ENCODE results near the gene HIPK2.

Gene HIPK2

DNA sequence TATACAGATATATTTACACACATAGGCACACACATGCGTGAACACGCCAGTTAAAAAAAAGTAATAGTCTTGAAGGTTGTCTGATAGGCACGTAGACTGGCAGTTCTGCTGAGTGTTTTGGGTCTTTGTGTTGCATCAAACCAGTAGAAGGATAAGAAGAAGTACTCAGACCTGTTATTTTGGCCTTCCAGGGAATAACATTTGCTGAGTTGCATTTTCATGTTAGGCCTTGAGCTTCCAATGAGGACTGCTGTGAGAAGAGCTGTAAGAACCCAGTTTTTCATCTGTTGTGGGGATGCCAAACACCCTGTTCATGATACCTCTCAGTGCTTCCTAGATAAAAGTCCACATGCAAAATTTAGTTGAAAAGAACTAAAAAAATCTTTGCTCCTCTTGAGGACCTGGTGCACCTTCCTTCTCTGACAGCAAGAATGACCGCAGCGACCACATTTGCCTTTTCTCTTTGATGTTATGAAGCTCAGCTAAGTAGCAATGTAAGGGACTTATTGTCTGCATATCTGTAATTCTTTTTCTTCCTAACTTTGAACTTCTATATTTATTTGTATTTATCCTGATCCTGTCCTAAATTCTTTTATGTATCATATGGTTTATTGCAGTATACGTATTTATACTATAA, 27.2 kb downstream of the HIPK2 start:
- no peak for DNase-seq

DNA sequence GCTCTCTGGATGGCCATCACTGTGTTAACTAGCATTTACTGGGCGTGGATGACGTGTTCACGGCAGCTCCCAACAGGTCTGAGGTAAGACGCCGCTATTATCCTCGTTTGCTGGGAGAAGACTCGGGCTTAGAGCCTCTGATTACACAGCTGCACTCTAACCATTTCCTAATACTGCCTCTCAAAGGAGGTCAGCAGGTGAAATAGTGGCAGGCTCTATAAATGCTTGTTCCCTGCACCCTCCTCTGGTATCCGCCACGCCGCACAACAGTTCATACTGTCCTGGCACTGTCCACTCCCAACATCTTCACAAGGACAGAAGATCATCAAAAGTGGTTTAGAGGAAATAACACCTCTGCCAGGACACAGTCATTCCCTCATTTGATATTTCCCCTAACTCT, 28.3 kb downstream of the HIPK2 start:
- no peak for DNase-seq

DNA sequence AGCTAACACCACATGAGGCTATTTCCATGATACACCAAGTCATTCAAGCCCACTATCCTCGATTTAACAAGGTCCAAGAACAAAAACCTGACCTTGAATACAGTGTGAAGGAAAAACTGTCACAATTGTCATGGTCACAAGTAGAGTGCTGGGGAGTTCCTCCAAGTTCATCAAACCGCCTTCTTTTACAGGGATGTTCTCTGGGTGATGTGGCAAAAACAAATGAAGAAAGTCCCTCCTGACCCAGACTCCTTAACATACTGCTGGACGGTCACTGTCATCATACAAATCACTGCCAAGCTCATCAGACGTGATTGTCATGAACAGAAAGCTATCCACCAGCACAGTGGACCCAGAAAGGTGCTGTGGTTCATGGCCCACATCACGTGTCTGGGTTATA, 28.9 kb downstream of the HIPK2 start:
- DNase-seq: no peak

DNA sequence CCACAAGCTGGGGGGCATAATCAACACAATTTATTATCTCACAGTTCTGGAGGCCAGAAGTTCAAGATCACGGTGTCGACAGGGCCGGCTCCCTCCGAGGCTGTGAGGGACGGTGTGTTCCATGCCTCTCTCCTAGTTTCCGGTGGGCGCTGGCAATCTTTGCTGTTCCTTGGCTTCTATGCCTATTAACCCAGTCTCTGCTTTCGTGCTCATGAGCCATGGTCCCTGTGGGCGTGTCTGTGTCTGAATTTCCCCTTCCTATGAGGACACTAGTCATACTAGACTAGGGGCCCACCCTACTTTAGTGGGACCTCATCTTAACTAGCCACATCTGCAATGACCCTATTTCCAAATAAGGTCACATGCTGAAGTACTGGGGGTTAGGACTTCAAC, 29.4 kb downstream of the HIPK2 start:
- DNase-seq: no peak

DNA sequence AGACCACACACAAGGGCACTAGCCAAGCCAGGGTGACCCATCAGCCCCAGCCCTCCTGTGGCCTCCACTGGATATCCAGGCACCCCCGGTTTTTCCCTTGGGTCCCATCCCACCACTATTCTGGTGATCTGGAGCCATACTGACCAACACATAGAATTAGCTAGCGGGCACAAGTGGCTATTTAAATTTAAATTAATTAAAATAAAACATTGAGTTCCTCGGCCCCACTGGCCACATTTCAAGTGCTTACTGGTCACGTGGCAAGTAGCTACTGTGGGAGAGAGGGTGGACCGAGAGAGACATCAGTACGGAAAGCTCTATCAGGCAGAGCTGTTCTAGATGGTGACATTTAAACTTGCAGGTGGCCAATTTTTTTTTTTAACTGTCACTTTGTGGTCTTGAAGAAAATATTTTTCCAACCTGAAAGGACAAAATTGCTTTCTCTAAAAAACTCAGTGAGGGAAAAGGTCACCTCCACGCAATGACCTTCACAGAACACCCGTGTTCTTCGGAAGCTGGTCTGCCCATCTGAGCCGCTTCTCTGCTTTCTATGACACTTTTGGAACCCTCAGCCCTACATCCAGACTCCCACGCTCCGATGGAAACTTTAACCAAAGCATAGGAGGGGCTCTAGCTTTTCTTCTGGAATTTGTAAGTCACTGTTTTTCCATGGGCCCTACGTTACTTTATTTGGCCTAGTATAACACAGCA, 30.0 kb downstream of the HIPK2 start:
- no peak for DNase-seq

DNA sequence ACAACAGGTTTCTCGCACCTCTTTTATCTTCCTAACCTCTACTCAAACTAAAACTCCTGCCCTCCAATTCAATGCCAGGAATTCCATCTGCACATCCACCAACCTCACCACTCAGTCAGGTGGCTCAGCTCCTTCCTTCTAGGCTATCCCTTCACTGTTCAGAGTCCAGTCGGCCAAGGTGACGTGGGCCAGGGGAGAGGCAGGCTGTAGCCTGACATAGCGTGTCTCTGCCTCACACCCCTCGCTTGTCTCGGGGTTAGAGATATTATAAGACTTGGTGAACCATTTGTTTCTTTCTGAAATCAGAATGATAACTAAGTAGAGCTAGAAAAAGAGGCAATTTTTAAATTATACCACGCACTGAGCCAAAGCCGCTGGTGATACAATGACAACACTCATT, 31.1 kb downstream of the HIPK2 start:
- DNase-seq: no peak

DNA sequence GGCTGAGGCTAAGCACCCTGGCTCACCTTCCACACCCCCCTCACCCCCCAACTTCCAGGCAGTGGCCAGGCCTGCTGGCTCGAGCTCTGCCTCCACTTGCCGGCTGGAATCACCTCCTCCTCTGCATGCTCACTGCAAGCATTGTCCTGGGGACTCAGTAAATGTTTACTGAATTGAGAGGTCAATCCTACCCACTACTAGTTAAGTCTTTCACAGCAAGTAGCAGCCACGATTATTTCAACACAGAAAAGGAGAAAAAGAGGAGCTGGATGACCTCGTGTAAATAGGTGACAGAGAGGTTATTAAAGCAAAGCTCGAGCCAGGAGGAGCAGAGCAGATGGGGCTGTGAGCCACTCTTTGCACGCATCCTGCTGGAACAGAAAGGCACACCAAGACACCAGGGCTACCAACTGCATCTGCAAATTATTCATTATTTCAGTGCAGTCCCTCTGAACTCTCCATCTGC, 32.1 kb downstream of the HIPK2 start:
- DNase-seq: no peak

DNA sequence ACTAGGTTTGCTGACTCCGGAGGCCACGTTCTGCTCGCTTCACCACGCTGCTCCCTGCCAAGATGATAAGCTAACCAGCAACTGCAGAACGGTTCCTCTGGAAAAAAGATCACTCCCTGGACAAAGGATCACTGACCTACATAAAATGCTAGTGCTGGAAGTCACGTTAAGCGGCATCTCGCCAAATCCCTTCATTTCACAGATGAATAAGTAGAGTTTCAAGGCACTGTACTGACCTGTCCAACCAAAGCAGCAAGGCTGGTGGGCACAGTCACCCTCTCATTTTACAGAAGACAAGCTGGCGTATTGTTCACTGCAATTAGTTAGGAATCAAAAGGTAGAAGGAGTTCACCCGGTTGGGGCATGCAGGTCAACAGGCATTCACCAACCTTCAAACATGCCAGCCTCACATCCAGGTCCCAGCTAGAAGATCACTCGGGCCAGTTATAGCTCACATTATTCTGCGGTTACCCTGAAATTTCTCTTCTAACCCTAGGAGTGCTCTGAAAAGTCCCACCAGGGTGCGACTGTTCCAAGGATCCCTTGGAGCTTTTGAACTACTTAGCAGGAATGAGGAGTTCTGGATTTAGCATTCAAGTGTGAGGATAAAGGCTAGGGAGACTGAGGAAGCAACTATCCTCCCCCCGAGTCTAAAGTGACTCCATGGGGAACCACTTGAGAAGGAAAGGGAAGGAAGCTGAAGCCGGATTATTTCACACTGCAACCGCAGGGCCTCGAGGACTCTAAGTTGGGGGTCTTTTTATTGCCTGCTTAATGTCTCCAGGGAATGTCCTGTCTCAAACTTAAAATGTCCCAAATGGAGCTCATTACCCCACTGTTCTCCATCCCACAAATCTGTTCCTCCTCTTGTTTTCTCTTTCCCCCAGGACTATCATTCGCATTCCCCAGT, 32.8 kb downstream of the HIPK2 start:
- DNase-seq: no peak

DNA sequence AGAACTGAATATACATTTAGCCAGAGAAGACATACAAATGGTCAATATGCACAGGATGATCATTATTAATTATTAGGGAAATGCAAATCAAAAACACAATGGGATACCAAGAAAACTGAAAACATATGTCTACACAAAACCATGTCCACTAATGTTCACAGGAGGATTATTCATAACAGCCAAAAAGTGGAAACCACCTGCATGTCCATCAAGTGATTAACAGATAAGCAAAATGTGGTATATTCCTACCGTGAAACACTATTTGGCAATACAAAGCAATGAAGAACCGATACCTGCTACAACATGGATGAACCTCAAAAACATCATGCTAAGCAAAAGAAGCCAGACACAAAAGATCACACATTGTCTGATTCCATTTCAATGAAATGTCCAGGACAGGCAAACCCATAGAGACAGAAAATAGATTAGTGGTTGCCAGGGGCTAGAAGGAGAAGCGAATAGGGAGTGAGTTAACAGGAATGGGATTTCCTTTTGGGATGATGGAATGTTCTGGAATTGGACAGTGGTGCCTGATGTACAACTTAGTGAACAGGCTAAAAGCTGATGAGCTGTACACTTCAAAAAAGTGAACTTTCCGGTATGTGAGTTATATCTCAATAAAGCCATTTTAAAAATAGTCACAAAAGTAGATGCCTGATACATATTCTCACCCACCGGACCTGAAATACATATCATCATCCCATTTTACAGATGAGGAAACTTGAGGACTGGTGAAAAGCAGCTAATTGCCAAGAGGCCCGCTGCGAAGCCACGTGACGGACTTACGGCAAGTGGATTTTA, 33.6 kb downstream of the HIPK2 start:
- no peak for DNase-seq

DNA sequence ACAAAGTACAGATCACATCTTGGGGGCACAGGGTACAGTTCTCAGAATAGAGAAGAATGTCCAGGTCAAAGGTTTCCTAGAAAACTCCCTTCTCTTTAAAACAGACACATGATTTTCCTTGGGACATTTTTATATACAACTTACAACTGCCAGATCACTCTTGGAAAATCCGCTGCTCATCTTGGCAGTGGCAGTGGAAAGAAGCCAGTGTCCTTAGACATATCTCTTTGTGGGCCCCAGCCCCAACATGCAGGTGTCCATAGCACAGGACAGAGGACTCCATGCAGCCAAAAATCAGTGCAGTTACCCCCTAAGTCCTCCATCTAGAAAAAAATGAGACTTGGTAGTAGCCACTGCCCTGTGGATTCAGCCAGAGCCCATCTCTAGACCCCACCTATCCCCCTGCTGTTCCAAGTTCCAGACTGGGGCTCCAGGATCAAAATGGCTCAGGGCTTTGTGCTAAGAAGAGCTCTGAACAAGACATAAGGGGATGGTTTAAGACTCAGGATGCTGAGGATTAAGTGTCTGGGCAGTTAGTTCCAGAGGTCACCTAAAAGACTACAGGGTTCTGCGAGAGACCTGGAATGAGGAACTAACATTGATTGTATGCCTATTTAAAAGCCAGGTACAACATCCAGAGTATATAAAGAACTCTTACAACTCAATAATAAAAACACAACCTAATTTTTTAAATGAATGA, 34.4 kb downstream of the HIPK2 start:
- no peak for DNase-seq

DNA sequence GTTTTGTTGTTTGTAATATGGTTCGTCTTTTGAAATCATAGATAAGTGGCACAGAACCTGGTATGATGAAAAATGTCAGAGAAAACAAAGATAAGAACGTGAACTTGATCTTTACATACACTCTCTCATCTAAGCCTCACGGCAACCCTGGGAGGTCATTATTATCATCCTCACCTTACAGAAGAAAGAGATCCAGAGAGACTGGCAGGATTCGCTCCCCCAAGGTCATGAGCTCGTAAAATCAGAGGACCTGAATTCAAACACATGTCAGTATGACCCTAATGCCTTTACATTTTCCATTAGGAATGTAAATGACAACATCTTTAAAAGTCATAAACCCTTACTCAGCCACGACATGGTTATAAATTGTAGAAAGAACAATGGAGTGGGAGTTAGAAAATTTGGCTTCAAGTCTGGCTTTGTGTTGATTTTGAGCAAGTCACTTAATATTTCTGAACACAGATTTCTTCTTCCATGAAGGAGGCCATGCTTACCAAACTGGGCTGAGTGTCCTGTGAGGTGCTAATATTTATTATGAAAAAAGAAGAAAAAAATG, 35.9 kb downstream of the HIPK2 start:
- no peak for DNase-seq

DNA sequence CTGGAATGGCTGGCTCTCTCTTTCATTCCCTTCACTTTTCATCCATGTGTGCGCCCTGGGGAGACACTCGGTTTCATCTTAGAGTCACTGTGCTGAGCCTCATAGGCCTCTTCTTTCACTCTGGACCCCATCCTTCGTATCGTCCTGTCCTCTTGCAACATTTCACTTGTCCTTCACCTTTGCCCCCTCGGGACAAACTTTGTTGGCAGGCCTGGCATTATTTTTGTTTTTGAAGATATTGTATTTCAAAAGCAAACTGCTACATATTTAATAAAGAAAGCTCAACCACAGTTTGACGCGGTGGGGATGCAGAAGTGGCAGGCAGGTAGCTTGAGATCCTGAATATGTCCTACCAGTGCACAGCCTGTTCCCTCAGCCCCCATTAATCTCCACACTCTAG, 36.6 kb downstream of the HIPK2 start:
- DNase-seq: no peak

DNA sequence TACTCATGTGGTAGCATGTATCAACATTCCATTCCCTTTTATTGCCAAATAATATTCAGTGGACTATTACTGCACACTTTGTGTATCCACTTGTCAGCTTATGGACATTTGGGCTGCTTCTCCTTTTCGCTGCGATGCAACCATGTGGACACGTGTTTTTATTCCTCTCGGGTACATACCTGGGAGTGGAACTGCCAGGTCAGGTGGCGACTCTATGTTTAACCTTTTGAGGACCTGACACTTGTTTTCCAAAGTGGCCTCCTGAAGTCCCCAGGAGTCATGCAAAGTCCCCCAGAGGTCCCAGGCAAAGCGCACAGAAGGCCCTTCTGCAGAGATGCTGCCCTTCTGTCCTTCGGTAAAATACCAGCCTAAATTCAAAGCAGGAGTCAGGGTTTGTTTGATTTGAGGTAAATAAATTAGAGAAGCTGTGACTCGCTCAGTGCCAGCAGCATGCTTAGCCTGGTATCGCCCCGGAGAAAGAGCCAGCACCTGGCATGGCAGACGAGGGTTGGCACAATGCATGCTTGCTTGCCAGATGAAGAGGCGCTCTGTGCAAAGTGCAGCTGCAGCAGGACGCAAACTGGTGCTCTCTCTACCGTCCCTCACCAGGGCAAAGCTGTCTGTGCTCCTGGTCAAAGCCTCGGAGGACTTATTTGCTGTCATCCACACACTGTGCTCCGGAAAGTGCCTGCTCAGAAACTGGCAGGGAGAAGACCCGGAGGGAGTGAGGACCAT, 37.8 kb downstream of the HIPK2 start:
- DNase-seq: no peak

DNA sequence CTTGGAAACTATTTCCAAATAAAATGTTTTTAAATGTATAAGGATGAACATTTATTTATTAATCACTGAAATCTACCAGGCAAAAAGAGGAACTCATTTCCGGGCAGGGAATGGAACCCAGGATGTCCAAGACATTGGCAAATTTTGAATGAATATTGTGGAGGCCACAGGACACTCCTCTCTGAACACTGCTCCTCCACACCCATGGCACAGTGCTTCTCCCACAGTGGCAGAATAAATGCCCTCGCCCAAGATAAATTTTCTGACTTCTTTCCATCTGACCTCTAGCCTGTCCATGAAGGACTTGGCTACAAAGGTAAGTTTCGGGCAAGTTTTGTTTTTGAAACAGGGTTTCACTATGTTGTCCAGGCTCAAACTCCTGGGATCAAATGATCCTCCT, 39.0 kb downstream of the HIPK2 start:
- no peak for DNase-seq

DNA sequence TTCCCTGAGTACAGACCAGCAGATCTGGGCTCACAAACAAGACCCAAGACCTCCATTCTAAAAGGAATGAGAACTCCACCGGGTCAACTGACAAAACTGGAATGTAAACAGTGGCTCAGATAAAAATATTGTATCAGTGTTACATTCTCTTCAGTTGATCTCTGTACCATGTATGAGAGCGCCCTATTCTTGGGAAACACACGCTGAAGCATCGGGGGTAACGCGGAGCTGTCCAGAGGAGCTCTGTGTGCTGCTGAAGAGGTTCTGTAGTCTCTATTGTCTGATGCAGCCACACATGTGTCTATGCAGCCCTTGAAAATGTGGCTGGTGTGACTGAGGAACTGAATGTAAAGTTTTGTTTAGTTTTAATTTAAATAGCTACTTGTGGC, 39.7 kb downstream of the HIPK2 start:
- no peak for DNase-seq

DNA sequence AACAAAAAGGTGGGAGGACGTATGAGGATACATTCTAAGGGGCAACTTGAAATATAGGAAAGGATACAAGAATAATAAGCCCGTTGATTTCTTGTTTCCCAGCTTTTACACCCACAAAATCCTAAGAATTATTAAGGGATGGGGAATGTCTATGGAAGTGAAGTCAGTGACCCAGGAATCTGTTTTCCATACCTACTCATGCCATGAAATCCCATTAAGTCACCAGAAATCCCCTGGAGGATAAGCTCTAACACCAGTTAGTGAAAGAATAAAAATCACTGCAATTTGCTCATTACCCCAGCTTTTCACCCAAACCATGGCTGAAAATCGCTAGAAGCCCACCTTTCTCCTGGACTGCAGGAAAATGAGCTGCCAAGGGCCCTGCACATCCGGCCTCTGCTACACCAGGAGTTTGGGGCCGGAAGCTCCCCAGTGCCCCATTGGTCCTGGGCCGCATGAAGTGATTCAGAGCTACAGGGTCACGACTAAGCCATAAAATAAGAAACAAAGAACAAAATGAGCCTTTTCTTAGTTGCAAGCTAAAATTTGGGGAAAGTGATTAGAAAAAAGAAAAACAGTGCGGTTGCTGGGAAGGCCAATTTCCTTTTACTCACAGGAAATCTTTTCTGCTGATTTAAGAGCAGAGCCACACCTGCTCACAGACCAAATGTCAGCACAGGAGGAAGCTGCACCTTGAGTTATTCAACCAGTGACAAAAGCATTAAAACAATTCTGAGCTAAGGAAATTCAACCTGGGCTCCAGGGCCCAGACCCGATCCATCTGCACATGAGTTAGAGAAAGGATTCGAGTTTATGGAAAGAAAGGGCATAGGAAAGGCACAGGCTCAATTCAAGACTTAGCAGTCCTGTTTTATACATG, 40.3 kb downstream of the HIPK2 start:
- DNase-seq: no peak

DNA sequence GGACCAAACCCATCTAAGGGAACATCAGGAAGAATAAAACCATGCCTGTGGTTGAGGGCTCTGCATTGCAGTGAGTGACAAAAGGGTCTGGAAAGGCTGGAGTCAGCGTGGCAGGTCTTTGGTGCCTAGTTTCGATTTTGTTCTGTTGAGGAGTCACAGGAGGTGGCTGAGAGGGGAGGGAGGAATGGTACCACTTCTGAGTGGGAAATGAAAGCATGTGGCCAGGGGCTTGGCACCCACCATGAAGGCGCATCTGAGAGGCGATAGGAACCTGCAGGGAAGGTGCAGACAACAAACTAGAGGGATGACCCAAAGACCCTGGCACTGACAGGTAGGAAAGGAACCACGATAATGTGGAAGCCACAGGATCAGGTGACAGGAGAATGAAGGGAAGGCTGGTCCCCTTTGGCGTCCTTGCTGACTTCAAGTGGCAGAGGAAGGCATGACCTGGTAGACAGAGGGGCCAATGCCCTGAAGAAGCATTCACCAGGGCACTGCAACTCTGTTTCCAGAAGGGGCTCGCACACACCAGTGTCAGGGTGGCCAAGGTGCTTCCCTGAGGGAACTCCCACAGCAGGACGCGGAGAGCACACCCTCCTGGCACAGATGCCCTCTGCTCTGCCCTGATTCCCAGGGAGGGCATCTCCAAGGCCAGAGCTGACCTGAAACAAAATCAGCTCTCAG, 41.7 kb downstream of the HIPK2 start:
- DNase-seq: no peak

DNA sequence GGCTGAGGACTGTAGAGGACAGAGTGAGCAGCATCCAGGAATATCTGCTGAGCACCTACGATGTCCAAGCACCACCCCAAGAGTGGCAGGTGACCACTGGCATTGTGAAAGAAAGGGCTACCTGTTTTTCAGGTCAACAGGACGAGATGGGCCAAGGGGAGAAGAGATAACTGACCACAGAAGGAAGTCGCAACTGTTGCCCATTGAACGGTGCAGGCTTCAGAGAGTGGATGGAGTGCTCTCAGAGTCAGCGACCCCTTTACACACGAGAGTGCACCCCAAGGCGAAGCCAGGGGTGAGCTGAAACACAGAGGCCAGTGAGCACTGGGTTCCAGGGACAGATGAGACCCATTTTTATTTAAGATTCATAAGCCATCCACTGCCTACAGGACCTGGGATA, 42.3 kb downstream of the HIPK2 start:
- no peak for DNase-seq

DNA sequence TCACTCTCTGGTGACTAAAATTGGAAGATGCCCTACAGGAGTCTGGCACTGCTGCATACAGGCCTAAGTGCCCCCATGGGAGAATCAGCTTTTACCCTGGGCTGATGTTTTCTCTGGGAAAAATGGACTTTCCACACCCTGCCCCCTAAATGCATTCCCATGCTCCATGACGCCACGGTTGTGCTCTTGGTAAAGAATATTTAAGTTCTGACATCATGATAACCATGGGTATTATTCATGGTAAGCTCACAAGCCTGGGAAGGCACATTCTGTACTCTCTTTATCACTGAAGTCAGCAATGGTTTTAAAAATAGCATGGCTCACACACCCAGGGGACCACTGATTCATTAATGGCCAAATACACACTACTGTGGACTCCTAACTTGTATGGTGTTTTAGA, 43.4 kb downstream of the HIPK2 start:
- DNase-seq: no peak

DNA sequence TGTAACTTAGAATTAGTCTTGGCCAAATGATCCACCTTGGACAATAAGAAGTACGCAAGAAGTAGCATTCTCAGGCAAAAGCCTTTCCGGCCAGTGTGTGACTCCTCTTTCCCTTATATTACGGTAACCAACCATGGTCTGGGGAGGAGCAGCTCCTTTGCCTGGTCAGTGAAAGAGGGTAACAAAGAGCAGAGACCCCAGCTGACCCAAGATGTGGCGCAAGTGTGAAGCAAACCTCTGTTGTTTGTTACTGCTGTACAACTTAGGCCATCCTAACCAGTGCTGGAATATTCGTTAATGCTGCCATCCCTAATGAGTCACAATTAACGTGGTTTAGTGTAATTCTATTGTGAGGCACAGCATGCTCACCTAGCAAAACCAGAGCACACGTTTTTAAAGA, 44.0 kb downstream of the HIPK2 start:
- no peak for DNase-seq

Measured in stimulated activated CD4-positive, alpha-beta T cell treated with anti-CD3 and anti-CD28 coated beads, Interleukin-4, amount 100 ng/mL, for 1 hour (primary cell).